ENCODE results near the gene SERINC4.
"Not testable (repeated sequence)": the region's sequence is repeated elsewhere in the genome, so short reads cannot be mapped to it uniquely, and the experiment has no call there.

SERINC4 gene

DNA sequence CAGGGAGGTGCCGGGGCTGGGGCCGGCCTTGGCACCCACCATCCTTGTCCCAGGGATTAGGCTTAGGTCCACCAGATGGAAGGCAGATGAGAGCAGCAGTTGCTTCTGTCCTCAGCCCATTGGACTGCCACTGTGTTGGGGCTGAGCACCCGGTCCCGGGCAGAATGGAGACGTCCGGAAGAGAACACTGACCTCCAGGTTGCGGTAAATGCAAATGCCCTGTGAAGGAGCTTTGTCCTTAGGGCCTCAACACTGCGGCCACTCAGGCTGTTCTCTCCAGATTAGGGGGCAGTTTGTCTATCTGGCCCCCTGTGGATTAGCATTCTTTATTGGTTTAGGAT is at the start of gene SERINC4:
SERINC4 (minus strand) TSS at position 276 of the 341 bp plus-strand sequence; CDS start at position 42, 234 bp downstream.
- DNase-seq: no peak

DNA sequence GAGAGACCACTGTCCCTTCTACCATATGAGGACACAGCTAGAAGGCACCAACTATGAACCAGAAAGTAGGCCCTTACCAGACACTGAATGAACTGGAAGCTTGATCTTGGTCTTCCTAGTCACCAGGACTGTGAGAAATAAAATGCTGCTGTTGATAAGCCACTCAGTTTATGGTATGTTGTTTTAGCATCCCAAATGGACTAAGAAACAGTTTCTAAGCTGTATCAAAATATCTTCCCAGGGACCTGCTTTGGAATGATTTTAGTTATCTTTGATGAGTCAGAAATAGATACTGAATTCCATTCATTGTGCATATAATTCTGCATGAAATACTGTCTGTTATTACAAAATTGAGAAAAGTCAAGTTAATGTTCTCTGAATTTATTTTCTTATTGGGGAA is 45.4 kb upstream of the SERINC4 start:
- DNase-seq: no peak

DNA sequence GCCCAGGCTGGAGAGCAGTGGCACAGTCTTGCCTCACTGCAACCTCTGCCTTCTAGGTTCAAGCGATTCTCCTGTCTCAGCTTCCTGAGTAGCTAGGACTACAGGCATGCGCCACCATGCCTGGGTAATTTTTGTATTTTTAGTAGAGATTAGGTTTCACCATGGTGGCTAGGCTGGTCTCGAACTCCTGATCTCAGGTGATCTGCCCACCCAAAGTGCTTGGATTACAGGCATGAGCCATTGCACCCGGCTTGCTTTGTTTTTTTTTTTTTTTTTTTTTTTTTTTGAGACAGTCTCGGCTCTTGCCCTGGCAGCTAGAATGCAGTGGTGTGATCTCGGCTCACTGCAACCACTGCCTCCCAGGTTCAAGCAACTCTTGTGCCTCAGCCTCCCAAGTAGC is 32.5 kb upstream of the SERINC4 start:
- DNase-seq: not testable (repeated sequence)

DNA sequence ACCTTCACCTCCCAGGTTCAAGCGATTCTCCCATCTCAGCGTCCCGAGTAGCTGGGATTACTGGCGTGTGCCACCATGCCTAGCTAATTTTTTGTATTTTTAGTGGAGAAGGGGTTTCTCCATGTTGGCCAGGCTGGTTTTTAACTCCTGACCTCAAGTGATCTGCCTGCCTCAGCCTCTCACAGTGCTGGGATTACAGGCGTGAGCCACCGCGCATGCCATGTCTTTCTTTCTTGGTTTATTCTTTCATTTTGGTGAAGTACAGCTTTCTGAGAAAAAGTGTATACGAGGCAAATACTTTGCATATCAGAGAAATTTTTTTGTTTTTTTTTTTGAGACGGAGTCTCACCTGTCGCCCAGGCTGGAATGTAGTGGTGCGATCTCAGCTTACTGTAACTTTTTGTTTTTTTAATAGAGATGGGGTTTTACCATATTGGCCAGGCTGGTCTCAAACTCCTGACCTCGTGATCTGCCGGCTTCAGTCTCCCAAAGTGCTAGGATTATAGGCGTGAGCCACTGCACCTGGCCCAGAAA is 31.6 kb upstream of the SERINC4 start:
- not testable (repeated sequence) for DNase-seq

DNA sequence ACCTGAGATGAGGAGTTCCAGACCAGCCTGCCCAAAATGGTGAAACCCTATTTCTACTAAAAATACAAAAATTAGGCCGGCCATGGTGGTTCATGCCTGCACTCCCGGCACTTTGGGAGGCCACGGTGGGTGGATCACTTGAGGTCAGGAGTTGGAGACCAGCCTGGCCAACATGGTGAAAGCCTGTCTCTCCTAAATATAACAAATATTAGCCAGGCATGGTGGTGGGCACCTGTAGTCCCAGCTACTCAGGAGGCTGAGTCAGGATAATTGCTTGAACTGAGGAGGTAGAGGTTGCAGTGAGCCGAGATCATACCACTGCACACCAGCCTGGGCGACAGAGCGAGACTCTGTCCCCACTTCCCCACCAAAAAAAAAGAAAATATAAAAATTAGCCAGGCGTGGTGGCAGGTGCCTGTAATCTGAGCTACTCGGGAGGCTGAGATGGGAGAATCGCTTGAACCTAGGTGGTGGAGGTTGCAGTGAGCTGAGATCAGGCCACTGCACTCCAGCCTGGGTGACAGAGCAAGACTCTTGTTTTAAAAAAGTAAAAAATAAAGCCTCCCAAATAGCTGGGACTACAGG is 30.8 kb upstream of the SERINC4 start:
- not testable (repeated sequence) for DNase-seq

DNA sequence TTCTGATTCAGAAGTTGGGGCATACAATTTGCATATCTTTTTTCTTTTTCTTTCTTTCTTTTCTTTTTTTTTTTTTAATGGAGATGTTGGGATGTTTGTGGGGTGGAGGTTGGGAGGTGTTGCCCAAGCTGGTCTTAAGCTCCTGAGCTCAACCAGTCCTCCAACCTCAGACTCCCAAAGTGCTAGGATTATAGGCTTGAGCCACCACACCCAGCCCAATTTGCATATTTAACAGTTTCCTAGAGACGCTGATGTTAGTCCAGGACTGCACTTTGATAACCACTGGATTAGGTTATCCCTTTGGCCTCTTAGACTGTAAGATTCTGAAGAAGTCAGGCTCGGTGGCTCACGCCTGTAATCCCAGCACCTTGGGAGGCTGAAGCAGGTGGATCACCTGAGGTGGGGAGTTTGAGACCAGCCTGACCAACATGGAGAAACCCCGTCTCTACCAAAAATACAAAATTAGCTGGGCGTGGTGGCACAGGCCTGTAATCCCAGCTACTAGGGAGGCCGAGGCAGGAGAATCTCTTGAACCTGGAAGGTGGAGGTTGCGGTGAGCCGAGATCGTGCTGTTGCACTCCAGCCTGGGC is 30.0 kb upstream of the SERINC4 start:
- DNase-seq: not testable (repeated sequence)

DNA sequence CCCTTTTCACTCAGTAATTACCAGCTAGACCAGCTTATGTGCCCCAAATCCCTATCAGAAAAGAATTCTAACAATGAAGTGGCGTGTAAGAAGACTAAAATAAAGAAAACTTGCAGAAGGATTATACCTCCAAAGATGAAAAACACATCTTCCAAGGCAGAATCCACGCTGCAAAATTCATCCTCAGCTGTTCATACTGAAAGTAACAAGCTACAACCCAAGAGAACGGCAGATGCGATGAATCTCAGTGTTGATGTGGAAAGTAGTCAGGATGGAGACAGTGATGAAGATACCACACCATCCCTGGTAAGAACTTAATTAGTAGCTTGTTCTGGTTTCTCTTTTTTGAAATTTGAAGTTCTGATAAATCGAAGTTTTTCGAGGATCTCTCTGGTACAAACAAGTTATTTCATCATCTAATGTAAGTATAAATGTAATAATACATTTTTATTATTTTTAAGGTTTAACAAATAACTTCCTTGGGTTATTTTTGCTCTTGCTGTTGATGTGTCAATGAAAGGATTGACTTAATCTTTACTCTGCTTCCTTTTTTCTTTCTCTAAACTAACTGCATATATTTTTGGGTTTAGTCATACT is 28.1 kb upstream of the SERINC4 start:
- DNase-seq: no peak

DNA sequence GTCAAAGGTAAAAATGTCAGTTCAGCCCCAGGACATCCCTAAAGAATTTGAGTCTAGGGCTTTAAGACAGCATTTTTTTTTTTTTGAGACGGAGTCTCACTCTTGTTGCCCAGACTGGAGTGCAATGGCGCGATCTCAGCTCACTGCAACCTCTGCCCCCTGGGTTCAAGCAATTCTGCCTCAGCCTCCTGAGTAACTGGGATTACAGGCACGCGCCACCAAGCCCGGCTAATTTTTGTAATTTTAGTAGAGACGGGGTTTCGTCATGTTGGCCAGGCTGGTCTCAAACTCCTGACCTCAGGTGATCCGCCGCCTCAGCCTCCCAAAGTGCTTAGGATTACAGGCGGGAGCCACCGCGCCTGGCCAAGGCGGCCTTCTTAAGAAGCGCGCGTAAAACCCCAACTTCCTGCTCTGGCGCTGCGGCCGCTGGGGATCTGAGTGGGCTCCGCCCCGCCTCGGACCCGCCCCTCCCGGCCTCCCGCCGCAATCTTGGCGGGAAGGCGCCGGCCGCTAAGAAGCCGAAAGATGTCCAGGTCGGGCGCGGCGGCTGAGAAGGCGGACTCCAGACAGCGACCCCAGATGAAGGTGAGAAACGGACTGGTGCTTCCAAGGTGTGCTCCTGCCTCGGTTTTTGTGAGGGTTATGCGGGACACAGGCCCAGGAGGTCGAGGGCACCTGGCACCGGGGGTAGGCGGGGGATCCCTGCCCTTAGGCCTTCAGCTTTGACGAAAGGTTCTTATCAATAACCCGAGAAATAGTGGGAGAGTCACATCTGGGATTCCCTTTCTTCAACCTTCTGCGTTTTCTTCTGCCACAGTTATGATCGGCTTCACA is 26.7 kb upstream of the SERINC4 start, which contains the start of gene WDR76:
WDR76 (plus strand) TSS at position 495 of the 834 bp plus-strand sequence; CDS start at position 526, 31 bp downstream.
- peak; percentile 37 for DNase-seq

DNA sequence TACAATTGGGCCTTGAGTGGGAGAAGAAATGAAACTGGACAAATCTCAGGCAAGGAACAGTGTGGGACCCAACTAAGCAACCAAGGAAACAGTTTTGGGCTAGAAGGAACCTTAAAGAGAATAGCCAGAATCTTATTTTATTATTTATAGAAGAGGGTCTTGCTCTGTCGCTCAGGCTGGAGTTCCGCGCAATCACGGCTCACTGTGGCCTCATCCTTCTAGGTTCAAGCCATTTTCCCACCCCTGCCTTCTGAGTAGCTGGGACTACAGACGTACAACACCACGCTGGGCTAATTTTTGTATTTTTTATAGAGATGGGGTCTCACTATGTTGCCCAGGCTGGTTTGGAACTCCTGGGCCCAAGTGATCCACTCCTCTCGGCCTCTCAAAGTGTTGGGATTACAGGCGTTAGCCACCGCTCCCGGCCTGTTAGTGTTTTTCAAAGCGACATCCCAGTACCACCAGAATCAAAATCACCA is 26.0 kb upstream of the SERINC4 start:
- no peak for DNase-seq

DNA sequence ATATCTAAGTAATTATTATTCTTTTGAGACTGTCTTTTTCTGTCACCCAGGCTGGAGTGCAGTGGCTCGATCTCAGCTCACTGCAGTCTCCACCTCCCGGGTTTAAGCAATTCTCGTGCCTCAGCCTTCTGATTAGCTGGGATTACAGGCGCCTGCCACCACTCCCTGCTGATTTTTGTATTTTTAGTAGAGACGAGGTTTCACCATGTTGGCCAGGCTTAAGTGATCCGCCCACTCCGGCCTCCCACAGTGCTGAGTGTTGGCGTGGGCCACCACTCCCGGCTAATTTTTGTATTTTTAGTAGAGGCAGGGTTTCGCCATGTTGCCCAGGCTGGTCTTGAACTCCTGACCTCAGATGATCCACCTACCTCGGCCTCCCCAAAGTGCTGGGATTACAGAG is 25.3 kb upstream of the SERINC4 start:
- DNase-seq: not testable (repeated sequence)

DNA sequence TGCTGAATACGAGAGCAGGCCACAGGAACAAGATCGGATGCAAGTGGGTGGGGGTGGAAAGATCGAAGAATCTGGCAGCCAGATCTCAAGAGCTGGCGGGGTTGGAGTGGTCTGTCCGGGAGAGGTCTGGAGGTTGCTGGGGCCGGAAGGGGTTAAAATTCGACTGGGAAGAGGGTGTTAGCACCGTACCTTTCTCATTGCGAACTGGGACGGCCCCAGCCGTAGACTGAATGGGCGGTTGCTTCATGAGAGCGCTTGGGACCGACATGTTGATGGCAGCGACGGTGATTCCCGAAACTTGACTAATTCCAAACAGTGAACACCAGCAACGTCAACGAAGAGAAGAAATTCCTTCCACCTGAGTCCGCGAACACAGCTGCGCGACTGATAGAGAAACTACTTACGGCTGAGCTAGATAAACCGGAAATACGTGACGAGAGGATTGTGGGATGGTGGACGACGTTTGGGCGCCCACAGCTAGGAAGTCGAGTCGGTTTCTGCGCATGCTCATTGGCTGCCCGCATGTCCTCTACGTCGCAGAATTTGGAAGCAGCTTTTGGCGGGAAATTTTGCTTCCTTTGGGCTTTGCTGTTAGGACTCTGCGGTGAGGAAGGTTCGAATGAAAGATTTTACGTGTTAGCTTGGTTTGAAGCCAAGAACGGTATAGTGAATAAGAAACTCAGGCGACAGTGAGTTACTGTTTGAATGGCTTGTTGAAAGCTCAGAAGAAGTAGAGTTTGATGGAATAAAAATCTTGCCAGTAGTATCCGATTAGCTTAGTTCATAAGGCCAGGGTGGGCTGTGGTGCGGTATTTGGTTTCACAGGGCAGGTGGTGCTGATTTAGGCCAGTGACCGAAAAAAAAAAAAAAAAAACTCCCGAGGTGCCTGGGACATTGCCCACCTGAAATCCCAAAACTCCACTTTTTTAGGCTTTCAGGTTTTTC is 24.6 kb upstream of the SERINC4 start, which contains the start of gene MFAP1:
MFAP1 (minus strand) TSS at position 389 of the 945 bp plus-strand sequence; CDS start at position 268, 121 bp downstream.
- peak; percentile 57 for DNase-seq

DNA sequence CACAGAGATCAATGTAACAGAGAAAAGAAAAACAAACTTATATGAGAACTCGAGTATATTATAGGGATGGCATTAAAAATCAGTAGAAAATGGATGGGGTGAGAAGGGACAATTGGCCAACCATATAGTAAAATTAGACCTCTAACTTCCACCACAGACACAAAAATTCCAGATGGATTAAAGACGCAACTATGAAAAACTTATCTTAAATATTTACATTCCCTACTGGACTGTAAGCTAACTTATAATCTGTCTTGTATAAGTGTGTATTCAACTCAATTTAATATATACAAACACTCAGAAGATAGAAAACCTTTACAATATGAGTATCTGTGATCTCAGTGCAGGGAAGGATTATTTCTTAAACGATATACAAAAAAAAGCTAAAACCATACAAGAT is 21.5 kb upstream of the SERINC4 start:
- DNase-seq: no peak

DNA sequence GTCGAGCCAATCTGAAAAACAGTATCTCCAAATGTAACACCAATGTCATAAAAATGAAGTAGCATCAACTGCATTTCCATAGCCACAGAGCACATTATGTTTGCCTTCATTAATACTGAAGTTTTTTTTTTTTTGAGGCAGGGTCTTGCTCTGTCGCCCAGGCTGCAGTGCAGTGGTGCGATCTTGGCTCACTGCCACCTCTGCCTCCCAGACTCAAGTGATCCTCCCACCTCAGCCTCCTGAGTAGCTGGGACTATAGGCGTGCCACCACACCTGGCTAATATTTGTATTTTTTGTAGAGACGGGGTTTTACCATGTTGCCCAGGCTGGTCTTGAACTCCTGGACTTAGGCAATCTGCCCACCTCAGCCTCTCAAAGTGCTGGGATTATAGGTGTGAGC is 15.0 kb upstream of the SERINC4 start:
- not testable (repeated sequence) for DNase-seq

DNA sequence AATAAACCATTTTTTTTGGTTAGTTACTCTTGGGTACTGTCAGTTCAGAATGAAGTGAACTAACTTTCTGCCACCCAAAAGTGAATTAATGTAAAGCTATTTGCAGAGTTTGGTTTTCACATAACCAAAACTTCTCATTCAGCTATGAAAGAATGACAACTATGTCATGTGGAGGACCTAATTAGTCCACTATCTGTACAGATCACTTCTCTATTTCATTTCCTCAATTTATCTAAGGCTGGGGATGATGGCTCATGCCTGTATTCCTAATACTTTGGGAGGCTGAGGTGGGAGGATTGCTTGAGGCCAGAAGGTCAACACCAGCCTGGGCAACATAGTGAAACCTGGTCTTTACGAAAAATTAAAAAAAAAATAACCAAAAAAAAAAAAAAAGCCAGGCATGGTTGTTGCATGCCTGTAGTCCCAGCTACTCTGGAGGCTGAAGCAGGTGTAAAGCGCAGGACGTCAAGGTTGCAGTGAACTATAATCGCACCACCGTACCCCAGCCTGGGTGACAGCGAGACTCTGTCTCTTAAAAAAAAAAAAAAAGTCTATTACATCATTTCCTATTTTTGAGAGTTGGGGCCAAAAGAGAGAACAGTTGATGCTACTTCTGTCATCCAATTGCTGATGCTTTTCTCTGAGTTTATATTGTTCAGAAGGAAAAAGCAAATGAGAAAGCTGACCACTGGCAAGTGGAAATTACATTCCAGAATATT is 9.1 kb upstream of the SERINC4 start:
- DNase-seq: no peak

DNA sequence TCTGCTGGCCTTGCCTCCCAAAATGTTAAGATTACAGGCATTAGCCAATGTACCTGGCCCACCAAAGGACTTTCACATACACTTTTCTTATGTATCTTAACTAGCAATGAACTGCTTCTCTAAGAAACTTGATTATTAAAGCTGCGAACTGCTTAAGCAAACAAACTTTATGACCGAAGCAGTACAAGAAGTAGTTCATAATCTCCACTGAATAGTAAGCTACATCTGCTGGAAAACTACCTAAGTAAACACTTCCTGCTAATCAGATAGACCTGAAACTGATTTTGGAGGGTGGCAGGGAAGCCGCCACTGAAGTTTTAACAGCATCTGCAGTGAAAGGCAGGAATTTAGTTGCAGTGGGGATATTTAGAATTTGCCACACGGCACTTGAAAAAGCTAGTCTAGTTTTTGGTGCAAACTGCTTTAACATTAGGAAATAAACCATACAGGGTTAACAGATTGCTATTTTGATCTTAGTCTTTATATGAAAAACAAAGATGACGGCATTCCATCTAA is 8.5 kb upstream of the SERINC4 start:
- DNase-seq: no peak

DNA sequence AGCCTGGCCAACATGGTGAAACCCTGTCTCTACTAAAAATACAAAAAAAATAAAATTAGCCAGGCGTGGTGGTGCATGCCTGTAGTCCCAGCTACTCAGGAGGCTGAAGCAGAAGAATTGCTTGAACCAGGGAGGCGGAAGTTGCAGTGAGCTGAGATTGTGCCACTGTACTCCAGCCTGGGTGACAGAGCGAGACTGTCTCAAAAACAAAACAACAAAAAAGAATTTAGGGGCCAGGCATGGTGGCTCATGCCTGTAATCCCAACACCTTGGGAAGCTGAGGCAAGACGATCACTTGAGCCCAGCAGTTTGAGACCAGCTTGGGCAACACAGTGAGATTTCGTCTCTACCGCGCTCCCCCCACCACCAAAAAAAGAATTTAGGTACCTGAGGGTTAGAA is 2.7 kb upstream of the SERINC4 start:
- DNase-seq: not testable (repeated sequence)

DNA sequence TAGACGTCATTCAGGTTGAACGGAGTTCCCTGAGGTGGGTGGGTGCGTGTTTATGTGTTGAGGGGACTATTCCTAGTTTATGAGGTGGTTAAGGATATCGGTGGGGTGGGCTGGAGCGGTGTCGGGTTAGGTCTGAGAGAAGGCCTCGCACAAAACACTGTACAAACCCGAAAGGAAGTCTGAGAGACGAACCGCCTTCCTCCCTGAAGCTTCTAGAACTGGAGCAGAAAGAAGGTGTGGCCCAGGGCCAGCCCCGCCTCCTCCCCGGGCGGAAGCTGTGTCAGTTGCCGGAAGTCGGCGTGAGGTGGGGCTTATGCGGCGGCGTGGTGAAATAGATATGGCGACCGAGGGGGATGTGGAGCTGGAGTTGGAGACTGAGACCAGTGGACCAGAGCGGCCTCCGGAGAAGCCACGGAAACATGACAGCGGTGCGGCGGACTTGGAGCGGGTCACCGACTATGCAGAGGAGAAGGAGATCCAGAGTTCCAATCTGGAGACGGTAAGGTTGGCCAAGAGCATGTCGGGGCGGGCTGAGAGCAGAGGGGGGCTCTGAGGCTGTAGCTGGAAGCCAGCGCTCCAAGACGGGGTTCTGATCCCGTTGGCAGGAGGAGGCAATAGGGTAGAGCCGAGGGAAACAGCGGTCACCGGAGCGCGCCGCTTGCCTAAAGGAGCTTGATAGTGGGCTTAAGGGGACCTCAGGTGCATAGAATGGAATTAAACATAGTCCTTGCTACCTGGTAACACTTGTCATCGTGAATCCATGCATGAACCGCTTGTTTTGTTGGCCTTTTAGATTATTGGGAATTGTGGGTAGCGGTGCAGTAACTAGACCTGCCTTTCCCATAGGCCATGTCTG is 494 bp upstream of the SERINC4 start, which contains the start of gene HYPK:
HYPK (plus strand) TSS at position 314 of the 856 bp plus-strand sequence; CDS start at position 338, 24 bp downstream.
- DNase-seq: peak; percentile 44

DNA sequence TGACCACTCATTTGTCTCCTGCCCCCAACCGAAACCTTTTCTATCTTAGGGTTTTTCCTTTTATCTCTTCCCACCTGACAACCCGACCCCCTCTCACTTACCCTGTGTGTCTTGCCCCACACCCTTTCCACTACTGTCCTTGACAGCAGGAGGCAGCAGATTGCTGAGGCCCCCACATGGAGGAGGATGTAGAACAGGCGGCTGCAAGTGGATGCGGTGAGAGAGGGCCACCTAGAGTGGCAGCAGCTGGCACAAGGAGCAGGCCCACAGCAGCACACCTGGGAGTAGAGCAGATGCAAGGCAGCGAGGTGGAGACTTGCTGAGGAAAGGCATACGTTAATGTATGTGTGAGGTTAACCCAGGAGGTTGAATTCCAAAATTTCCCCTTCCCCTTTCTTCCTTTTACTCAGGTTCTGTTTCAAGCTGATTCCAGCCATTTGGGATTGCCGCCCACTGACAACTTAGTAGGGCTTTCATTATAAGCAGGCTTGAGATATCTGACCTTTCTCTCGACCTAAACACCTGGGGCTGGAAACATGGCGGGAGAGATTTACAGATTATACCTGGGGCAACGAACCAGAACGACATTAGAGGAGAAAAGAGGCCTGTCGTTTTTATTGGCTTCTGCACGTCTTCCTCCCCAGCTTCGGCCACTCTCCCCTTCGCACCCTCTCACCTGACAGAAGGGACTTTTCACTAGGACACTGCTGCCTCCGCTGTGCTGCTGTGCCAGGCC is 643 bp downstream of the SERINC4 start:
- no peak for DNase-seq

DNA sequence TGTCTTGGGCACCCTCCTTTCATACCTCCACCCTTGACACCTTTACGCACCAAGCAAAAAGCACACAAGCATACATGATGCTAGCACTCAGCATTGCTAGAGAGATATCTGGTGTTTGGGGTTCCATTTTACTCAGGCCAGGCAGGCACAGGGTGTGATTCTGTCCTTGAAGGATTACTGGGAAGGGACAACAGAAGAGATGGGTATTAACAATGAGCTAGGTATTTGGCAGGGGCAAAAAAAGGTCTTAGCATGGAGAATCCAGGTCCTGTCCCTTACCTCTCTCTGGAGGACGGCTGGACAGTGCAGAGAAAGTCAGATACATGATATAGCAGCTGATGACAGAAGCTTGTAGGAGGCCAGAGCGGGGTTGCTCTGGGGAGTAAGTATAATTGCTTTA is 3.5 kb downstream of the SERINC4 start:
- no peak for DNase-seq
